Bronchial epithelial cell (primary cell): ENCODE data around the gene EYS. TPM values are rescaled to one million over a fixed set of nuclear protein-coding genes. Genes with fewer than 3 reads are reported as not detected.

Source experiments
- DNase-seq: peaks from one replicate; pipeline ENCODE4 v3.0.0-alpha.2; 2010; ENCODE audit warnings: low read depth
- FAIRE-seq: peaks from 2 replicates; lab custom pipeline; 2011; peaks lifted over from hg19 to GRCh38; lab: Jason Lieb, UNC
- H3K27me3 ChIP-seq: 2 replicates; pipeline ENCODE4 v1.5.1; 2011; ENCODE audit warnings: low read length; ENCODE audit not compliant: control insufficient read depth, insufficient read depth
- H3K36me3 ChIP-seq: 2 replicates; pipeline ENCODE4 v1.5.1; 2011; ENCODE audit warnings: low read length; ENCODE audit not compliant: control insufficient read depth, insufficient read depth
- H3K4me3 ChIP-seq: 2 replicates; pipeline ENCODE4 v1.5.1; 2011; ENCODE audit warnings: mild to moderate bottlenecking, low read depth, low read length, control low read depth
- CTCF ChIP-seq: IDR thresholded peaks from 2 replicates; pipeline ENCODE4 v1.5.1; 2011; ENCODE audit warnings: mild to moderate bottlenecking, moderate library complexity, low read length, control low read depth, inconsistent platforms; ENCODE audit not compliant: insufficient read depth, severe bottlenecking
- total RNA-seq: library from RNA; depleted of rRNA; stranded (reverse); fragments of >200 nt; gene quantifications from 2 replicates; pipeline ENCODE4 v1.2.1, GENCODE V29; 2014

EYS gene
- total RNA-seq, 1 donor from 2014 or later, result 0.53 TPM

- no peak for TF ChIP-seq CTCF
- FAIRE-seq (no peak), DNase-seq (no peak)
- Histone ChIP-seq H3K4me3 (no peak overlapping the region), H3K27me3 (no peaks in the 10 kb centered on the region), H3K36me3 (no peaks in the 10 kb centered on the region)
These were observed 1278.8 kb downstream of the EYS start for GRCh38 chr6:64428186-64428585.

DNA sequence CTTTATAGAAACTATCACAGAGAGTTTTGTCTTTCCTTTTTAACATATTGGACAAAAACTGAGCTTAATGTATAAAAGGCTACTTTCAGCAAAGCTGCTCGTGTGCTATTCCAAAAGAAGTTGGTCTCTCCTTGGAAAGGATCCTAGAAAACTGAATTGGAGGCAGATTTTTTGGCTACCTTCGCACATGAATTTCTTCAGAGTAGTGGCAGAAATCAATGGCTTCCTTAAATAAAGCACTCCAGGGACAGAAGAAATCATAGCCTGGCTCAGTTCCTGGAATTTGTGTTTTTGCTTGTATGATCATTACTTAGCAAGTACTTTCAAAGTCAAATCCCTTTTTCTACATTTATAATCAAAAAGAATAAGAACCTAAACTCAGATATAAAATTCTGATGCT is 1291.1 kb downstream of the EYS start:
- no peaks in the 10 kb centered on the region for H3K36me3 ChIP-seq
- H3K27me3 ChIP-seq, result no peaks in the 10 kb centered on the region
- no peak for FAIRE-seq
- no peak for DNase-seq
- TF ChIP-seq CTCF, result no peak
- no peak overlapping the region for H3K4me3 ChIP-seq

GRCh38 chr6:64411226-64411625 is 1295.8 kb downstream of the EYS start:
- no peaks in the 10 kb centered on the region for H3K36me3 ChIP-seq
- TF ChIP-seq CTCF, result no peak
- H3K27me3 ChIP-seq, result no peaks in the 10 kb centered on the region
- H3K4me3 ChIP-seq, result no peak overlapping the region
- FAIRE-seq (no peak), DNase-seq (peak; percentile 28)

DNA sequence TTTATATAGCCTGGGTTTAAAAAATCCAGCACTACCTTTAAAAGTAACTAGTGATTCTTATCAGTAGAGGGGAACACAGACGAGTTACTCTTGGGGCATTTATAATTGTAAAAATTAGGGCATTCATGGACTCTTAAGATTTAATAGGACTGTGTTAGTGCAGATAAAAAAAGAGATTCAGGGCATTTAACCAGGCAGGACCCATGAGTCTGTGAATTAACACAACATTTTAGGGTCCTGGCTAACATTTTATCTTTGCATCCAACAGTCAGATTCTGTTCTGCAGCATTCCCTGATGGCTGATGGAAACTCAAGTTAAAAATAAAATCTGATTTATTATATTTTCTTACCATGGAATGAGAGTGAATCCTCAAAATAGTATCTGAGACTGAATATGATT is 1297.1 kb downstream of the EYS start:
- FAIRE-seq, result no peak
- DNase-seq, result no peak
- Histone ChIP-seq H3K36me3 (no peaks in the 10 kb centered on the region), H3K4me3 (no peak overlapping the region), H3K27me3 (no peaks in the 10 kb centered on the region)
- TF ChIP-seq CTCF, result no peak

DNA sequence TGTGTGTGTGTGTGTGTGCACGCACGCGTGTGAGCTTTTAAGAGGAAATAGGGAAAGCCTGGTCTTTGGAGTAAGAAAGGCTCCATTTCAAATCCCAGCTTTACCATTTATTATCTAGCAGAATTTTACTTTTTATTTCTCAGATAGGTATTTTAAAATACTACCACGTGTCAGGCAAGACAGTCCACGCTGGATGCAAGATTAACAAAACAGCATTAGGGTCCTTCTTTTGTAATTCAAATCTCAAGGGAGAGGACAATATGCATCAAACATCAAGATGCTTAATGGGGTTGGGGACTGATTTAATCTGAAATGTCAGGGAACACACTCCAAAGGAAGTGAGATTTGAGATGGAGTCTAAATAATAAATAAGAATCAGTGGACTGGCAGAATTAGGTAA is 1302.6 kb downstream of the EYS start:
- TF ChIP-seq CTCF, result no peak
- no peaks in the 10 kb centered on the region for H3K27me3 ChIP-seq
- FAIRE-seq (no peak), DNase-seq (no peak)
- no peaks in the 10 kb centered on the region for H3K36me3 ChIP-seq
- H3K4me3 ChIP-seq, result no peak overlapping the region

DNA sequence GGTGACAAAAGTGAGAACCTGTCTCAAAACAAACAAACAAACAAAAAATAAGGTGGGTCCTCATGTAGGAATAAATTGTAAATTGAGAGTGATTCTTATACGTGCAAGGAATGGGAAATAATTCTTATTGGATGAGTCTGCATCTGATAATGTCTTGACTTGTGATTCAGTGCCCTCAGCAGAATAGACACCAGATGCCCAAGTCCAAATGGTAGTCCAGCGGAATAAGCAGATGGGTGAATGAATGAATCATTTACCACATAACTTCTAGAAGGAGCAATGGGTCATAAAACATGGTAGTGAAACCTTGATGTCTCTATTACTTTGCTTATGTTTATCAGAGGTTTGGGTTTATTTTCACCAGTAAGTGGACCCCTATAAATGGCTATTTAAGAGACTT is 1323.7 kb downstream of the EYS start:
- H3K36me3 ChIP-seq, result no peaks in the 10 kb centered on the region
- FAIRE-seq (no peak), DNase-seq (peak; percentile 2)
- no peak overlapping the region for H3K4me3 ChIP-seq
- TF ChIP-seq CTCF, result no peak
- H3K27me3 ChIP-seq, result no peaks in the 10 kb centered on the region
